ENCODE measurements around the gene SPTB.

The SPTB gene

DNA sequence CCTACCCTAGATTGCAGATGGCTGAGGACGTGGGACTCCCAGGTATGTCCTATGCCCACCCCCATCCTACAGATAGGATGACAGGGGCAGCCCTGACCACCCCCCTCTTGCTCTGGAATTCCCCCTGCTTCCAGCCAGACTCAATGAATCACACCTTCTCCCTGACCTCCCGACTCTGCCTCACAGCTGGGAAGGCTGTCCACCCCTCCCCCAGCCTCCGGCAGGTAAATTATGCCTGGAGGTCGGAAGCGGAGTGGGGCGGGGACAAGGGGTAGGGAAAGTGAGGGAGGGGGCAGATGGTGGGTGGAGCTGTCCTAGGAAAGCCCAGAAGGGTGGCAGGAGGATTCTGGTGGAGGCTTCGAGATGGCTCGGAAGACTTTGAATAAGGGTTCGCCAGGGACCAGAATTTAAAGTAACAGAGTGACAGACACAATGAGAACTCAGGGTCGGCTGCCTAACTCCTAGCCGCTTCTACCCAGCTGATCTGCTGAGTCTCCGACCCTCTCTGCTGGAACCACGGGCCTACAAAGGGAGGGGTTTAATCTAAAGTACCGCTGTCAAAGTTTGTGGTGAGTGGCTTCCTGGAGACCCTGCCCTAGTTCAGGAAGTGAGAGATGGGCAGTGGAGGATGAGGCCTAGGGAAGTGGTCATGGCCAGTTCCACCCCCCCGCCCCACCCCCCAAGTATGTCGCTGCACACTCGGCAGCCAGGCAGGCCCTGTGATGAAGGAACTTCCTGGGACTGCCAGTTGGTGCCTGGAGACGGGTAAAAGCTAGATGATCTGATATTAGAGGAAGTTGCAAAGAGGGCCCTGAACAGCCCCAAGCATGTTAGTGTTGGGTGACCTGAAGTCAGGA lies 171.3 kb downstream of the SPTB start:
- peak overlapping the region; percentile 61 for H3K4me3 ChIP-seq (ENCODE audit: low read depth, low read length)
- TF ChIP-seq MYC (IDR thresholded peaks at IDR 0.05; ENCODE audit: low read depth, low read length) = peak; percentile 55; the same call in 1 of the 2 replicates
- TF ChIP-seq, protein P1, sequence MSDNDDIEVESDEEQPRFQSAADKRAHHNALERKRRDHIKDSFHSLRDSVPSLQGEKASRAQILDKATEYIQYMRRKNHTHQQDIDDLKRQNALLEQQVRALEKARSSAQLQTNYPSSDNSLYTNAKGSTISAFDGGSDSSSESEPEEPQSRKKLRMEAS (IDR thresholded peaks at IDR 0.05; ENCODE audit: low read depth, low read length) = no peak; the same call in 1 of the 2 replicates
- no peak for TF ChIP-seq POLR2A (IDR thresholded peaks at IDR 0.05; ENCODE audit: extremely low read depth, insufficient read length)
- TF ChIP-seq, protein P2, sequence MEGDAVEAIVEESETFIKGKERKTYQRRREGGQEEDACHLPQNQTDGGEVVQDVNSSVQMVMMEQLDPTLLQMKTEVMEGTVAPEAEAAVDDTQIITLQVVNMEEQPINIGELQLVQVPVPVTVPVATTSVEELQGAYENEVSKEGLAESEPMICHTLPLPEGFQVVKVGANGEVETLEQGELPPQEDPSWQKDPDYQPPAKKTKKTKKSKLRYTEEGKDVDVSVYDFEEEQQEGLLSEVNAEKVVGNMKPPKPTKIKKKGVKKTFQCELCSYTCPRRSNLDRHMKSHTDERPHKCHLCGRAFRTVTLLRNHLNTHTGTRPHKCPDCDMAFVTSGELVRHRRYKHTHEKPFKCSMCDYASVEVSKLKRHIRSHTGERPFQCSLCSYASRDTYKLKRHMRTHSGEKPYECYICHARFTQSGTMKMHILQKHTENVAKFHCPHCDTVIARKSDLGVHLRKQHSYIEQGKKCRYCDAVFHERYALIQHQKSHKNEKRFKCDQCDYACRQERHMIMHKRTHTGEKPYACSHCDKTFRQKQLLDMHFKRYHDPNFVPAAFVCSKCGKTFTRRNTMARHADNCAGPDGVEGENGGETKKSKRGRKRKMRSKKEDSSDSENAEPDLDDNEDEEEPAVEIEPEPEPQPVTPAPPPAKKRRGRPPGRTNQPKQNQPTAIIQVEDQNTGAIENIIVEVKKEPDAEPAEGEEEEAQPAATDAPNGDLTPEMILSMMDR (IDR thresholded peaks at IDR 0.05; ENCODE audit: low read depth, low read length) = no peak
- DNase-seq (ENCODE audit: low read depth) = peak; percentile 97

DNA sequence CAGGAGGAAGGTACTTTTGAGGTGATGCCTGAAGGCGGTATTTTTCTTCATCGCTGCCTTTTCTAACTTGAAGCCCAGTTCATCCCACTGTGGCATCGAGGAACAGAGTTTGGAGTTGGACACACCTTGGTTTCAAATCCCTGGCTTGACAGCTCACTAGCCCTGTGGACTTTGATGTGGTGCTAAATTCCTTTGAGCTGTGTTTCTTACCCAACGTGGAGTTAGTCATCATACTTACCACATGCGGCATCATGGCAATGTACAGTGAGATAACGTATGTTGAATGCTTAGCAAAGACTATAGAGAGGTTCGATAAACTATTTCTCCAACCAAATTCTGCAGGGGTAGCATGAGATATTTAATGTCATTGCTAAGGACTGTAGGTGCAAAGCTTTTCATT lies 172.0 kb downstream of the SPTB start:
- TF ChIP-seq, protein P1 (IDR thresholded peaks at IDR 0.05; ENCODE audit: low read depth, low read length) = peak; percentile 51; the same call in 1 of the 2 replicates
- TF ChIP-seq POLR2A (IDR thresholded peaks at IDR 0.05; ENCODE audit: extremely low read depth, insufficient read length) (no peak), MYC (IDR thresholded peaks at IDR 0.05; ENCODE audit: low read depth, low read length) (0 out of 2 replicates have a peak, but pooled peaks have one; percentile 48)
- TF ChIP-seq, protein P2 (IDR thresholded peaks at IDR 0.05; ENCODE audit: low read depth, low read length) = no peak
- DNase-seq (ENCODE audit: low read depth) = peak; percentile 61
- peak overlapping the region; percentile 30 for H3K4me3 ChIP-seq (ENCODE audit: low read depth, low read length)

DNA sequence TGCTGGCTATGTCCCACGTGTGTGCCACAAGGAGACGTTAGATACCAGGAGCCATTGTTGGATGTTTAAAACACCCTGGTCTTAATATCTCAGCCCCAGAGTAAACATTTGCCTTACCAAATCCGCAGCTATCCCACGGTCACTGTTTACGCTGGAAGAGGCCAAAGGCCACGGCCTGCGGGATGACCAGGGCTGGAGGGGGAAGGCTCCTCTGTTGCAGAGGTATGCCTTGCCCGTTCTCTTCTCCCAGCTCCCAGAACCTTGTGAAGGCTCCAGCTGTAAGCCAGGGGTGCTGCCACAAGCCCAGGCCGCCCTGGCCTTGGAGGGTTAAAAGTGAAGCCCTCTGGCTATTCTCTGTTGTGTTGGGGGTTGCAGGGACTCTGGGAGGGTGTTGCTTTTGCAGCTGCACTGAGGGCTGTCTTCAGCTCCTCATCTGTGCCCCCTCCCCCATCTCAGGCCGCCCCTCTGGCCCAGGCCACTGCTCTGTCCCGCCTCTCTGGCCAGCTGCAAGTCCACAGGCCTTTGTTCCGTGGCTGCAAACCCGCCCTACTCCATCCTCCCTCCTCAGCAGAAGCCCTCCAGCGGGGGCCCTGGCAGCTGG lies 173.0 kb downstream of the SPTB start:
- DNase-seq (ENCODE audit: low read depth) = no peak
- TF ChIP-seq, protein P2 (IDR thresholded peaks at IDR 0.05; ENCODE audit: low read depth, low read length) = no peak
- TF ChIP-seq MYC (IDR thresholded peaks at IDR 0.05; ENCODE audit: low read depth, low read length) (no peak), POLR2A (IDR thresholded peaks at IDR 0.05; ENCODE audit: extremely low read depth, insufficient read length) (no peak)
- TF ChIP-seq, protein P1 (IDR thresholded peaks at IDR 0.05; ENCODE audit: low read depth, low read length) = no peak
- peak overlapping the region; percentile 76 for H3K4me3 ChIP-seq (ENCODE audit: low read depth, low read length)

DNA sequence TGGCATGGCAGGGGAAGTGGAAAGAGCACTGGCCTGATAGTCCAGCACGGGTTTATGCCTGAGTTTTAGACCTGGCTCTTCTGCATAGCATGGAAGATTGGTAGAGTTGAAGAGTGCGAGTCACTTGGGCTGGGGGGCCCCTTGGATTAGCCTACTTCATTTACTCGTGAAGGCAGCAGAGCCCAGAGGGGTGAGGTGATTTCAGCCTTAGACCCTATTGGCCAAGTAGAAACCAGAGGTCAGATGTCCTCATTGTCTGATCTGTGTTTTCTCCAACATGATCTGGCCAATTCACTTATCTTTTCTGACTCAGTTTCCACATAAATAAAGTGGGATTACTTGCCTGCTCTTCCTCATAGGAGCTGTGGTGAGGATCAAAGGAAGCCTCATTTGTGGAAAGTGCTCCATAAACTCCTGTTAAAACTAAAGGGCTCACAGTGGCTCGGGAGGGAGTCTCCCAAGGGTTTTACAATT lies 173.6 kb downstream of the SPTB start:
- TF ChIP-seq, protein P2 (IDR thresholded peaks at IDR 0.05; ENCODE audit: low read depth, low read length) = no peak
- TF ChIP-seq POLR2A (IDR thresholded peaks at IDR 0.05; ENCODE audit: extremely low read depth, insufficient read length) (no peak), MYC (IDR thresholded peaks at IDR 0.05; ENCODE audit: low read depth, low read length) (no peak)
- TF ChIP-seq, protein P1 (IDR thresholded peaks at IDR 0.05; ENCODE audit: low read depth, low read length) = no peak
- peak overlapping the region; percentile 76 for H3K4me3 ChIP-seq (ENCODE audit: low read depth, low read length)
- DNase-seq (ENCODE audit: low read depth) = no peak

DNA sequence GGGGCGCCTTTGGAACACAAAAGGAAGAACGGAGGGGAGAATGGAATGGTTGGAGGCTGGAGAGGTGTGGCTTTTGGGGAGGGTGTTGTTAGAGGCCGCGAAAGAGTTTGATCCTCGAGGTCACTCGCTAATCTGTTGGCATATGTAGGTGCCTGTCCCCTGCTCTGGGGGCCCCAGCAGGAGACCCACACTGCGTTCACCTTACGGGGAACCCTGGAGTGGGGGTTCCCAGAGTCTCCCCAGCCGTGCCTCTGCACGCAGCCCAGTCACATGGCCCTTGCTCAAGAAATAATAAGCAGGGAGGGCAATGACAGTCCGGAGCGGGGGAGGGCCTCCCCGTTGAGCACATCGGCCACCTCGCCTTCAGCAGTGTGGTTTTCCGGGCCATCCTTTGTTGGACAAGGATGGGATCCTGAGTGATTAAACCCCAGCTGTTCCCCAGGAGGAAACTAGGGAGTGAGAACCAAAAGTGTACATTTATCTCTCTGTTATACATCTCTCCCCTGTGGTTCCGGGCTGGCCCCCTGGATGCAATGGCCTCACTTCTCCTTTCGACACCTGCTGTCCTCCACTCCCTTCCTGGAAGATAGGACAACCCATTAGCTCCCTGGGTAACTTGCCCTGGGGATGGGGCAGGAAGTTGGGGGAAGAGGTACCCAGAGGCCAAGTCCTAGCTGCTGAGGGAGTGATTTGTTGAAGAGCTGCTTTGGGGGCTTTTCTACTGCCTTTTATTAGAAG lies 174.2 kb downstream of the SPTB start:
- DNase-seq (ENCODE audit: low read depth) = peak; percentile 87
- peak overlapping the region; percentile 76 for H3K4me3 ChIP-seq (ENCODE audit: low read depth, low read length)
- TF ChIP-seq POLR2A (IDR thresholded peaks at IDR 0.05; ENCODE audit: extremely low read depth, insufficient read length) (no peak), MYC (IDR thresholded peaks at IDR 0.05; ENCODE audit: low read depth, low read length) (peak; percentile 77)
- TF ChIP-seq, protein P1 (IDR thresholded peaks at IDR 0.05; ENCODE audit: low read depth, low read length) = peak; percentile 90
